Kidney epithelial cell (primary cell): Measurements from ENCODE around the gene MEGF11. TPM values are rescaled to one million over a fixed set of nuclear protein-coding genes. Genes with fewer than 3 reads are reported as not detected.

ENCODE experiments used
- DNase-seq: peaks from one replicate; pipeline ENCODE4 v3.0.0-alpha.2; 2010; ENCODE audit warnings: low read depth
- H3K27me3 ChIP-seq: 2 replicates; pipeline ENCODE4 v1.6.0; 2011; ENCODE audit warnings: low read length; ENCODE audit not compliant: control insufficient read depth, insufficient read depth
- H3K36me3 ChIP-seq: 2 replicates; pipeline ENCODE4 v1.5.1; 2011; ENCODE audit warnings: low read length; ENCODE audit not compliant: control insufficient read depth, insufficient read depth
- H3K4me3 ChIP-seq: 2 replicates; pipeline ENCODE4 v1.5.1; 2011; ENCODE audit warnings: low read depth, mild to moderate bottlenecking, control low read depth, low read length
- CTCF ChIP-seq: IDR thresholded peaks from 2 replicates; pipeline ENCODE4 v1.5.1; 2011; ENCODE audit warnings: mild to moderate bottlenecking, moderate library complexity, low read length, control low read depth, inconsistent platforms; ENCODE audit not compliant: insufficient read depth, poor library complexity, severe bottlenecking
- total RNA-seq: library from RNA; depleted of rRNA; stranded (reverse); fragments of >200 nt; gene quantifications from 2 replicates; pipeline ENCODE4 v1.2.3, GENCODE V29; 2015

The MEGF11 gene
- total RNA-seq, 1 donor from 2014 or later: 0.63 TPM

- Histone ChIP-seq H3K4me3 (no peak overlapping the region), H3K36me3 (no peaks in the 10 kb centered on the region), H3K27me3 (peaks cover 2% of the 10 kb centered on the region)
- no peak for TF ChIP-seq CTCF
- no peak for DNase-seq
These were observed 14.0 kb downstream of the MEGF11 start for GRCh38 chr15:66239514-66239913.

GRCh38 chr15:66238318-66238717, 15.2 kb downstream of the MEGF11 start:
- Histone ChIP-seq H3K36me3 (no peaks in the 10 kb centered on the region), H3K27me3 (peaks cover 2% of the 10 kb centered on the region), H3K4me3 (no peak overlapping the region)
- no peak for DNase-seq
- TF ChIP-seq CTCF: no peak

- no peaks in the 10 kb centered on the region for H3K36me3 ChIP-seq
- no peak for DNase-seq
- H3K4me3 ChIP-seq: no peak overlapping the region
- no peak for TF ChIP-seq CTCF
- peaks cover 2% of the 10 kb centered on the region for H3K27me3 ChIP-seq
These were observed 15.9 kb downstream of the MEGF11 start for GRCh38 chr15:66237513-66238235.

GRCh38 chr15:66236806-66237375, 16.7 kb downstream of the MEGF11 start:
- Histone ChIP-seq H3K27me3 (peaks cover 2% of the 10 kb centered on the region), H3K4me3 (no peak overlapping the region), H3K36me3 (no peaks in the 10 kb centered on the region)
- no peak for TF ChIP-seq CTCF
- no peak for DNase-seq

- no peak for DNase-seq
- H3K27me3 ChIP-seq: peaks cover 2% of the 10 kb centered on the region
- no peak for TF ChIP-seq CTCF
- H3K36me3 ChIP-seq: no peaks in the 10 kb centered on the region
- no peak overlapping the region for H3K4me3 ChIP-seq
These were observed 17.7 kb downstream of the MEGF11 start for GRCh38 chr15:66235866-66236265.

- TF ChIP-seq CTCF: no peak
- DNase-seq: no peak
- Histone ChIP-seq H3K27me3 (peaks cover 2% of the 10 kb centered on the region), H3K36me3 (no peaks in the 10 kb centered on the region), H3K4me3 (no peak overlapping the region)
These were observed 18.8 kb downstream of the MEGF11 start for GRCh38 chr15:66234798-66235197.
